NT2/D1 (cell line): ENCODE results near the gene GSS.

Source experiments
- DNase-seq: peaks from one replicate; pipeline ENCODE4 v3.0.0-alpha.2; 2011; ENCODE audit warnings: low read depth, low spot score
- H3K27me3 ChIP-seq: 2 replicates; pipeline ENCODE4 v1.6.0; 2011; ENCODE audit warnings: mild to moderate bottlenecking; ENCODE audit not compliant: insufficient read length, insufficient read depth
- H3K36me3 ChIP-seq: 2 replicates; pipeline ENCODE4 v1.6.1; 2011; ENCODE audit warnings: mild to moderate bottlenecking, low read length, mixed read lengths; ENCODE audit not compliant: insufficient read depth, insufficient read length
- H3K4me1 ChIP-seq: 2 replicates; pipeline ENCODE4 v1.5.1; 2011; ENCODE audit not compliant: insufficient read depth, insufficient read length
- H3K4me3 ChIP-seq: 2 replicates; pipeline ENCODE4 v1.5.1; 2011; ENCODE audit warnings: low read depth; ENCODE audit not compliant: insufficient read length
- H3K9ac ChIP-seq: 2 replicates; pipeline ENCODE4 v1.6.0; 2011; ENCODE audit warnings: low read depth; ENCODE audit not compliant: insufficient read length
- H3K9me3 ChIP-seq: 2 replicates; pipeline ENCODE4 v1.5.1; 2011; ENCODE audit warnings: mild to moderate bottlenecking, low read length; ENCODE audit not compliant: insufficient read depth
- SUZ12 ChIP-seq: IDR thresholded peaks from 2 replicates; pipeline ENCODE4 v1.6.1; 2011; ENCODE audit not compliant: insufficient read length, insufficient read depth; ENCODE audit errors: extremely low read depth
- YY1 ChIP-seq: IDR thresholded peaks from 2 replicates; pipeline ENCODE4 v1.6.1; 2011; ENCODE audit not compliant: insufficient read length, insufficient read depth
- ZNF274 ChIP-seq: IDR thresholded peaks from 2 replicates; pipeline ENCODE4 v1.6.1; 2011; ENCODE audit warnings: mild to moderate bottlenecking, low read depth, low read length

Gene GSS

GRCh38 chr20:34895465-34895864 is 60.1 kb downstream of the GSS start:
- no peaks in the 10 kb centered on the region for H3K36me3 ChIP-seq
- H3K27me3 ChIP-seq: no peaks in the 10 kb centered on the region
- no peaks in the 10 kb centered on the region for H3K9me3 ChIP-seq

GRCh38 chr20:34894723-34895122 is 60.9 kb downstream of the GSS start:
- H3K4me1 ChIP-seq: no peaks in the 10 kb centered on the region
- H3K4me3 ChIP-seq: no peak overlapping the region
- no peak overlapping the region for H3K9ac ChIP-seq
- no peaks in the 10 kb centered on the region for H3K36me3 ChIP-seq
- no peaks in the 10 kb centered on the region for H3K9me3 ChIP-seq
- no peak for TF ChIP-seq ZNF274
- no peak for DNase-seq
- no peaks in the 10 kb centered on the region for H3K27me3 ChIP-seq

More at GRCh38 chr20:34895465-34895864, 60.1 kb downstream of the GSS start:
- DNase-seq: no peak
- TF ChIP-seq YY1 (no peak), ZNF274 (no peak), SUZ12 (no peak)
- Histone ChIP-seq H3K4me3 (no peak overlapping the region), H3K4me1 (no peaks in the 10 kb centered on the region), H3K9ac (no peak overlapping the region)

- no peak for TF ChIP-seq SUZ12
- no peak for TF ChIP-seq YY1
- TF ChIP-seq ZNF274: no peak
- H3K4me3 ChIP-seq: no peak overlapping the region
- no peaks in the 10 kb centered on the region for H3K4me1 ChIP-seq
- H3K36me3 ChIP-seq: no peaks in the 10 kb centered on the region
- no peak for DNase-seq
- no peaks in the 10 kb centered on the region for H3K9me3 ChIP-seq
- no peak overlapping the region for H3K9ac ChIP-seq
- H3K27me3 ChIP-seq: no peaks in the 10 kb centered on the region
Measured at GRCh38 chr20:34892671-34893070, 62.9 kb downstream of the GSS start.

GRCh38 chr20:34891166-34892062 is 64.2 kb downstream of the GSS start:
- H3K27me3 ChIP-seq: no peaks in the 10 kb centered on the region
- no peak overlapping the region for H3K4me3 ChIP-seq
- no peak for TF ChIP-seq SUZ12
- no peak for TF ChIP-seq ZNF274
- no peak for TF ChIP-seq YY1
- H3K9me3 ChIP-seq: no peaks in the 10 kb centered on the region
- no peak for DNase-seq
- no peaks in the 10 kb centered on the region for H3K4me1 ChIP-seq
- H3K9ac ChIP-seq: no peak overlapping the region
- H3K36me3 ChIP-seq: no peaks in the 10 kb centered on the region

GRCh38 chr20:34888468-34888867 is 67.1 kb downstream of the GSS start:
- no peak for DNase-seq

GRCh38 chr20:34887023-34887422 is 68.6 kb downstream of the GSS start:
- Histone ChIP-seq H3K4me1 (no peaks in the 10 kb centered on the region), H3K4me3 (no peak overlapping the region), H3K9ac (no peak overlapping the region), H3K27me3 (no peaks in the 10 kb centered on the region), H3K36me3 (peaks cover 6% of the 10 kb centered on the region), H3K9me3 (no peaks in the 10 kb centered on the region)
- no peak for DNase-seq
- TF ChIP-seq YY1 (no peak), ZNF274 (no peak), SUZ12 (no peak)

More at GRCh38 chr20:34888468-34888867, 67.1 kb downstream of the GSS start:
- no peak overlapping the region for H3K9ac ChIP-seq
- no peaks in the 10 kb centered on the region for H3K4me1 ChIP-seq
- H3K27me3 ChIP-seq: no peaks in the 10 kb centered on the region
- no peaks in the 10 kb centered on the region for H3K9me3 ChIP-seq
- TF ChIP-seq ZNF274 (no peak), SUZ12 (no peak), YY1 (no peak)
- H3K36me3 ChIP-seq: peaks cover 2% of the 10 kb centered on the region
- H3K4me3 ChIP-seq: no peak overlapping the region

GRCh38 chr20:34886122-34886521 is 69.5 kb downstream of the GSS start:
- no peak for DNase-seq
- Histone ChIP-seq H3K4me1 (no peaks in the 10 kb centered on the region), H3K4me3 (no peak overlapping the region), H3K27me3 (no peaks in the 10 kb centered on the region), H3K9me3 (no peaks in the 10 kb centered on the region), H3K9ac (no peak overlapping the region), H3K36me3 (peaks cover 6% of the 10 kb centered on the region)
- TF ChIP-seq ZNF274 (no peak), YY1 (no peak), SUZ12 (no peak)
